Osteocyte (in vitro differentiated cells): ENCODE measurements around the gene SPATS2. TPM values are rescaled to one million over a fixed set of nuclear protein-coding genes. Genes with fewer than 3 reads are reported as not detected.

Experiments
- DNase-seq: peaks from one replicate; pipeline ENCODE4 v3.0.0; 2021; ENCODE audit warnings: mixed read lengths; ENCODE audit not compliant: unreplicated experiment; ENCODE audit errors: extremely low spot score
- H3K27ac Mint-ChIP-seq: one replicate; pipeline ENCODE4 v1.8.0; 2021; ENCODE audit warnings: mild to moderate bottlenecking, mixed read lengths; ENCODE audit not compliant: unreplicated experiment
- H3K27me3 Mint-ChIP-seq: one replicate; pipeline ENCODE4 v1.8.0; 2021; ENCODE audit warnings: mixed read lengths; ENCODE audit not compliant: unreplicated experiment
- H3K36me3 Mint-ChIP-seq: one replicate; pipeline ENCODE4 v1.8.0; 2021; ENCODE audit warnings: mixed read lengths; ENCODE audit not compliant: unreplicated experiment
- H3K4me1 Mint-ChIP-seq: one replicate; pipeline ENCODE4 v1.8.0; 2021; ENCODE audit warnings: mixed read lengths; ENCODE audit not compliant: unreplicated experiment
- H3K4me3 Mint-ChIP-seq: one replicate; pipeline ENCODE4 v1.8.0; 2021; ENCODE audit warnings: mild to moderate bottlenecking, moderate library complexity, mixed read lengths; ENCODE audit not compliant: unreplicated experiment
- H3K9me3 Mint-ChIP-seq: one replicate; pipeline ENCODE4 v1.8.0; 2021; ENCODE audit warnings: mixed read lengths; ENCODE audit not compliant: unreplicated experiment
- total RNA-seq: library from RNA; stranded (reverse); gene quantifications from 2 replicates; pipeline ENCODE4 v1.2.1, GENCODE V29; 2021
- TF ChIP-seq, protein P1 (sequence below): fragments of 200-600 bp; sonication (generic); IDR thresholded peaks from 2 replicates; pipeline ENCODE4 v1.5.0; 2021; ENCODE audit warnings: antibody characterized with exemption, mild to moderate bottlenecking, moderate library complexity

Gene SPATS2
- total RNA-seq, 1 donor from 2014 or later, result 25.6 TPM

DNA sequence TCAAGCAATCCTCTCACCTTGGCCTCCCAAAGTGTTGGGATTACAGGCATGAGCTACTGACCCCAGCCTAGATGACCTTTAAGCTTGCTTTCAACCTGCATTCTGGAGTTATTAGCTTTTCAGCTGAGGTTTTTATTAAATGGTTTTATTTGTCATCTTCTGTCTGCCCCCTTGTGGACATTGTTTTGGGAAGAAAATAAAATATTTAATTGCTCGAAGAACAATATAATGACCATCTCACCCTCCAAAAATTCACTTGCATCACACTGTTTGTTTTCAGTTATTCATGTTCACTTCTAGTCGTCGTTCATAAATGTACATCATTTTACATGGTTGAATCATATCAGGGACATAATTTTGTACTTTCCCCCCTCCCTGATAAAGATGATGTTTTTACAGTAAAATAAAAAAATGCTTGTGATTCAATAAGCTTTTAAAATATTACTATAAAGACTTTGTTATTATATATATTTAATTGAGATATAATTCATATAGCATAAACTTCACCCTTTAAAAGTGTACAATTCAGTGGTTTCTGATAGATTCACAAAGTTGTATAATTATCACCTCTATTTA, 10.1 kb upstream of the SPATS2 start:
- Mint-ChIP-seq H3K9me3 (no peaks in the 10 kb centered on the region), H3K36me3 (no peaks in the 10 kb centered on the region), H3K4me1 (peaks cover 13% of the 10 kb centered on the region), H3K4me3 (no peak overlapping the region), H3K27ac (no peak overlapping the region), H3K27me3 (peaks cover 12% of the 10 kb centered on the region)
- no peak for DNase-seq
- TF ChIP-seq, protein P1, sequence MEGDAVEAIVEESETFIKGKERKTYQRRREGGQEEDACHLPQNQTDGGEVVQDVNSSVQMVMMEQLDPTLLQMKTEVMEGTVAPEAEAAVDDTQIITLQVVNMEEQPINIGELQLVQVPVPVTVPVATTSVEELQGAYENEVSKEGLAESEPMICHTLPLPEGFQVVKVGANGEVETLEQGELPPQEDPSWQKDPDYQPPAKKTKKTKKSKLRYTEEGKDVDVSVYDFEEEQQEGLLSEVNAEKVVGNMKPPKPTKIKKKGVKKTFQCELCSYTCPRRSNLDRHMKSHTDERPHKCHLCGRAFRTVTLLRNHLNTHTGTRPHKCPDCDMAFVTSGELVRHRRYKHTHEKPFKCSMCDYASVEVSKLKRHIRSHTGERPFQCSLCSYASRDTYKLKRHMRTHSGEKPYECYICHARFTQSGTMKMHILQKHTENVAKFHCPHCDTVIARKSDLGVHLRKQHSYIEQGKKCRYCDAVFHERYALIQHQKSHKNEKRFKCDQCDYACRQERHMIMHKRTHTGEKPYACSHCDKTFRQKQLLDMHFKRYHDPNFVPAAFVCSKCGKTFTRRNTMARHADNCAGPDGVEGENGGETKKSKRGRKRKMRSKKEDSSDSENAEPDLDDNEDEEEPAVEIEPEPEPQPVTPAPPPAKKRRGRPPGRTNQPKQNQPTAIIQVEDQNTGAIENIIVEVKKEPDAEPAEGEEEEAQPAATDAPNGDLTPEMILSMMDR, result peak; percentile 63

GRCh38 chr12:49358483-49359141, 8.7 kb upstream of the SPATS2 start:
- Mint-ChIP-seq H3K36me3 (no peaks in the 10 kb centered on the region), H3K4me1 (peaks cover 13% of the 10 kb centered on the region), H3K4me3 (no peak overlapping the region), H3K9me3 (no peaks in the 10 kb centered on the region), H3K27ac (no peak overlapping the region), H3K27me3 (peaks cover 12% of the 10 kb centered on the region)
- TF ChIP-seq, protein P1, result peak; percentile 86
- peak; percentile 57 for DNase-seq

DNA sequence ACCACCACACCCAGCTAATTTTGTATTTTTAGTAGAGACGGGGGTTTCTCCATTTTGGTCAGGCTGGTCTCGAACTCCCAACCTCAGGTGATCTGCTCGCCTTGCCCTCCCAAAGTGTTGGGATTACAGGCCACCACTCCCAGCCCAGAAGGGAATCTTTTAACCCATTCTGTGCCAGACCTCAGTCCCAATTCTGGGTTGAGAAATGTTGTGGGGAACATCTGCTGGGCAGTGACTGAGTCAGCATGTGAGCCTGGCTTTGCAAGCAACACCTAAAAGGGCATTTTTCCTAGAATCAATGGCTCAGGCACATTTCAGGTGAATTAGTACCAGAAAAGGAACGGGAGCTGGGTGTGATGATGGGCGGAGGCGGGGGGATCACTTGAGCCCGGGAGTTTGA, 7.6 kb upstream of the SPATS2 start:
- H3K4me3 Mint-ChIP-seq, result no peak overlapping the region
- peak; percentile 48 for DNase-seq
- H3K27ac Mint-ChIP-seq, result no peak overlapping the region
- H3K27me3 Mint-ChIP-seq, result peaks cover 9% of the 10 kb centered on the region
- TF ChIP-seq, protein P1, result no peak
- H3K9me3 Mint-ChIP-seq, result no peaks in the 10 kb centered on the region
- no peaks in the 10 kb centered on the region for H3K36me3 Mint-ChIP-seq
- peaks cover 13% of the 10 kb centered on the region for H3K4me1 Mint-ChIP-seq

DNA sequence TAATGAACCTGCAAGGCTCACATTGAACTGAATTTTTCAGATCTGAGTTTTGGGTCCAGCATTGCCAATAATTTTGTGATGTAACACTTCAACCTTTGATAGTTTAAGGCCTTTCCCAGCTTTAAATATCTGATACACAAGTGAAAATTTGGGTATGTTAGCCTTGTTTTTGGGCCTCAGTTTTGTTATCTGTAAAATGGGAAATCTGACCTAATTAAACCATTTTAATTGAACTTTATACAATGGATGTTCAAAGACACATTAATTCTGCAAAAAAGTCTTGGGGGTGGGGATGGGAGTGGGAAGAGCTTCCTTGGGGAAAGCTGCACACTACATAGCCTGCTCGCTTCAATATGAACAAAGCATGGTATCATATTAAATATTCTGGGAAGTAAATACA, 5.2 kb upstream of the SPATS2 start:
- H3K27me3 Mint-ChIP-seq, result peaks cover 1% of the 10 kb centered on the region
- H3K4me3 Mint-ChIP-seq, result no peak overlapping the region
- H3K4me1 Mint-ChIP-seq, result peaks cover 20% of the 10 kb centered on the region
- H3K36me3 Mint-ChIP-seq, result no peaks in the 10 kb centered on the region
- no peak for DNase-seq
- no peak overlapping the region for H3K27ac Mint-ChIP-seq
- TF ChIP-seq, protein P1, result no peak
- no peaks in the 10 kb centered on the region for H3K9me3 Mint-ChIP-seq

GRCh38 chr12:49364989-49365388, 2.3 kb upstream of the SPATS2 start:
- Mint-ChIP-seq H3K9me3 (no peaks in the 10 kb centered on the region), H3K27ac (no peak overlapping the region), H3K4me3 (no peak overlapping the region), H3K27me3 (no peaks in the 10 kb centered on the region), H3K36me3 (no peaks in the 10 kb centered on the region), H3K4me1 (peaks cover 31% of the 10 kb centered on the region)
- TF ChIP-seq, protein P1, result no peak
- no peak for DNase-seq
